ENCODE measurements around the gene RPS15.

GRCh38 chr19:1421218-1421957, 16.8 kb upstream of the RPS15 start:
- no peak for TF ChIP-seq ZNF274 (IDR thresholded peaks at IDR 0.05; ENCODE audit: low read depth, low read length)
- no peak for TF ChIP-seq SUZ12 (IDR thresholded peaks at IDR 0.05; ENCODE audit: extremely low read depth, insufficient read depth, insufficient read length)
- no peak for TF ChIP-seq YY1 (IDR thresholded peaks at IDR 0.05; ENCODE audit: insufficient read depth, insufficient read length)
